ENCODE measurements around the gene RABGEF1. TPM values are rescaled to one million over a fixed set of nuclear protein-coding genes. Genes with fewer than 3 reads are reported as not detected.

Gene RABGEF1
- total and polyA plus RNA-seq, 9 of the 15 experiments (the other 6 are each of a cell fraction or from before 2014, with no cell fraction given) = 7.0 to 29.3 (median 20.5) TPM

- Histone ChIP-seq H3K27ac (ENCODE audit: extremely low read depth, low read depth, low read length) (no peak overlapping the region), H2AFZ (ENCODE audit: low read depth, low read length) (no peak overlapping the region), H3K9me1 (ENCODE audit: control insufficient read depth, insufficient read depth, low read length) (no peaks in the 10 kb centered on the region), H3K4me3 (no peak overlapping the region), H3K9me3 (replicated peaks; ENCODE audit: control insufficient read depth, insufficient read depth, low read depth, low read length) (no peaks in the 10 kb centered on the region), H3K27me3 (ENCODE audit: control insufficient read depth in 2 of 2, insufficient read depth in 2 of 2, low read length in 2 of 2) (no peaks in the 10 kb centered on the region), H3K36me3 (ENCODE audit: control insufficient read depth, insufficient read depth, low read length) (peaks cover 16% of the 10 kb centered on the region; the same call in 1 of the 3 replicates), H3K4me2 (ENCODE audit: insufficient read depth, low read length) (no peak overlapping the region), H4K20me1 (replicated peaks; ENCODE audit: control insufficient read depth, insufficient read depth, low read length) (peaks cover 3% of the 10 kb centered on the region; the same call in 1 of the 2 replicates), H3K79me2 (ENCODE audit: control insufficient read depth, insufficient read depth, low read length) (peaks cover 16% of the 10 kb centered on the region), H3K9ac (ENCODE audit: insufficient read depth in 1 of 2, low read depth in 2 of 2, low read length in 2 of 2) (no peak overlapping the region), H3K4me1 (replicated peaks in 1 of 2; ENCODE audit: control insufficient read depth in 2 of 2, insufficient read depth in 2 of 2, low read length in 2 of 2) (peaks cover 0 to 18% of the 10 kb centered on the region in 2 experiments; a peak in 2 of 5 replicates)
- BruUV-seq (replicated peaks) = no TSS peak
- no peak for DNase-seq (ENCODE audit: extremely low read depth in 1 of 4, low spot score in 3 of 4)
- ChIA-PET POLR2A (interaction anchor here (1.0 kb wide), 1 partner anchor 10 kb away, joined by 3 read pairs; no protein-coding TSS in a partner anchor), CTCF (ENCODE audit: low intra/inter-chr PET ratio) (no interaction called here)
- no peak for ATAC-seq
- WGBS (ENCODE audit: insufficient coverage, low coverage, missing lambda C conversion rate) = 27% methylated on average over 5 of the region's 5 CpGs
- TF ChIP-seq FOXK1 (CRISPR knock-in tag; IDR thresholded peaks at IDR 0.05; ENCODE audit: borderline replicate concordance) (no peak), ZNF507 (tag; conservative IDR thresholded peaks at IDR 0.05) (no peak), SPI1 (IDR thresholded peaks at IDR 0.05; ENCODE audit: borderline replicate concordance, low read depth, low read length) (peak; percentile 23; the same call in 1 of the 2 replicates), KDM5B (IDR thresholded peaks at IDR 0.05; ENCODE audit: insufficient replicate concordance, low read depth, low read length) (no peak), GATA2 (CRISPR knock-in tag; IDR thresholded peaks at IDR 0.05) (no peak), ZKSCAN3 (CRISPR knock-in tag; IDR thresholded peaks at IDR 0.05) (no peak), KDM4B (IDR thresholded peaks at IDR 0.05; ENCODE audit: borderline replicate concordance in 2 of 2, low read depth in 1 of 2) (no peak), PBX2 (CRISPR knock-in tag; IDR thresholded peaks at IDR 0.05; ENCODE audit: low read depth) (no peak), PBX2 (tag; conservative IDR thresholded peaks at IDR 0.05; ENCODE audit: low read depth) (0 out of 2 replicates have a peak, but pooled peaks have one; percentile 11), ZNF347 (CRISPR knock-in tag; IDR thresholded peaks at IDR 0.05; ENCODE audit: low read depth) (no peak)
- FAIRE-seq = no peak
- intact Hi-C loops (cut with micrococcal nuclease) = no loop called here
- in situ Hi-C loops (cut with MboI) = no loop called here
These were observed 28.6 kb downstream of the RABGEF1 start for GRCh38 chr7:66768865-66769832.
